Measurements from ENCODE around the gene TNFSF15. TPM values are rescaled to one million over a fixed set of nuclear protein-coding genes. Genes with fewer than 3 reads are reported as not detected.

Gene TNFSF15
- total RNA-seq, 1 donor from 2014 or later = 0.56 TPM

DNA sequence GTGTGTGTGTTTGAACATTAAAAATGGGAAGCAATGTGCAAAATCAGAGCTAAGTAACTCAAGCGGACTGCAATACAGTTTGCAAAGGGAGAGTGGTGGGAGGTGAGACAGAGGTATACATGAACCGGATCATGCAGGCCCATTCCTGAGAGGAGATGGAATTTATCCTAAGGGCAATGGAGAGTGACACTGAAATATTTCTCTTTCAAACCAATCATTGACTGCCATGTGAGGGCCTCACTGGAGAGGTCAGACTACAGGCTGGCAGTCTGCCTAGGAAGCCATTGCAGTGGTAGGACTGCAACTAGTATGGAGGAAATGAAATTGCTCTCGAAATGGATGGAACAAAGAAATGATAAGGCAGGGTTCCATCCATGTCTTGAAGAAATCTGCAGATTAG, 34.8 kb downstream of the TNFSF15 start:
- Mint-ChIP-seq H3K4me3 (ENCODE audit: unreplicated experiment) (no peak overlapping the region), H3K4me1 (ENCODE audit: unreplicated experiment) (peaks cover 2% of the 10 kb centered on the region), H3K36me3 (ENCODE audit: unreplicated experiment) (no peaks in the 10 kb centered on the region), H3K9me3 (ENCODE audit: unreplicated experiment) (no peaks in the 10 kb centered on the region), H3K27me3 (ENCODE audit: unreplicated experiment) (peaks cover 11% of the 10 kb centered on the region), H3K27ac (ENCODE audit: unreplicated experiment) (no peak overlapping the region)
- TF ChIP-seq, protein P1, sequence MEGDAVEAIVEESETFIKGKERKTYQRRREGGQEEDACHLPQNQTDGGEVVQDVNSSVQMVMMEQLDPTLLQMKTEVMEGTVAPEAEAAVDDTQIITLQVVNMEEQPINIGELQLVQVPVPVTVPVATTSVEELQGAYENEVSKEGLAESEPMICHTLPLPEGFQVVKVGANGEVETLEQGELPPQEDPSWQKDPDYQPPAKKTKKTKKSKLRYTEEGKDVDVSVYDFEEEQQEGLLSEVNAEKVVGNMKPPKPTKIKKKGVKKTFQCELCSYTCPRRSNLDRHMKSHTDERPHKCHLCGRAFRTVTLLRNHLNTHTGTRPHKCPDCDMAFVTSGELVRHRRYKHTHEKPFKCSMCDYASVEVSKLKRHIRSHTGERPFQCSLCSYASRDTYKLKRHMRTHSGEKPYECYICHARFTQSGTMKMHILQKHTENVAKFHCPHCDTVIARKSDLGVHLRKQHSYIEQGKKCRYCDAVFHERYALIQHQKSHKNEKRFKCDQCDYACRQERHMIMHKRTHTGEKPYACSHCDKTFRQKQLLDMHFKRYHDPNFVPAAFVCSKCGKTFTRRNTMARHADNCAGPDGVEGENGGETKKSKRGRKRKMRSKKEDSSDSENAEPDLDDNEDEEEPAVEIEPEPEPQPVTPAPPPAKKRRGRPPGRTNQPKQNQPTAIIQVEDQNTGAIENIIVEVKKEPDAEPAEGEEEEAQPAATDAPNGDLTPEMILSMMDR (IDR thresholded peaks at IDR 0.05) = no peak
- DNase-seq (ENCODE audit: extremely low spot score, unreplicated experiment) = no peak

DNA sequence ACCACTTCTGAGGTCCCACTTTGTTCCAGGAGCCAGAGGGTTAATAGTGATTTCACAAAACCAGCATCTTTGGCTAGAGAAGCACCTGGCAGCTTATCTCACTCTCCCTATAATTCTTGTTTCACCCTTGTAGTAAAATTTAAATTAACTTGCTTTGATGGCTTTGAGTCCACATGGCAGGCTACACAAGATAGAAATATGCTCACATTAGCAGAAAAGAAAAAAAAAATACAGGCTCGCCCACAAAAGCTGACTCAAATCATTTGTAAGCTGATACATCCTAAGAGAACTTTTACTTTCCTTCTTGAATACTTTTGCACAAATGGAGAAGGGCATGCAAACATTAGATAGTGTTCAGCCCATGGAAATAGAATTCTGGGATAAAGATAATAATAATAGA, 36.2 kb downstream of the TNFSF15 start:
- Mint-ChIP-seq H3K4me3 (ENCODE audit: unreplicated experiment) (no peak overlapping the region), H3K27me3 (ENCODE audit: unreplicated experiment) (peaks cover 19% of the 10 kb centered on the region), H3K9me3 (ENCODE audit: unreplicated experiment) (no peaks in the 10 kb centered on the region), H3K4me1 (ENCODE audit: unreplicated experiment) (peaks cover 2% of the 10 kb centered on the region), H3K36me3 (ENCODE audit: unreplicated experiment) (peaks cover 4% of the 10 kb centered on the region), H3K27ac (ENCODE audit: unreplicated experiment) (no peak overlapping the region)
- TF ChIP-seq, protein P1 (IDR thresholded peaks at IDR 0.05) = no peak
- no peak for DNase-seq (ENCODE audit: extremely low spot score, unreplicated experiment)

GRCh38 chr9:114763220-114763619, 42.6 kb downstream of the TNFSF15 start:
- Mint-ChIP-seq H3K27me3 (ENCODE audit: unreplicated experiment) (peaks cover 34% of the 10 kb centered on the region), H3K4me3 (ENCODE audit: unreplicated experiment) (no peak overlapping the region), H3K27ac (ENCODE audit: unreplicated experiment) (no peak overlapping the region), H3K4me1 (ENCODE audit: unreplicated experiment) (no peaks in the 10 kb centered on the region), H3K9me3 (ENCODE audit: unreplicated experiment) (peaks cover 4% of the 10 kb centered on the region), H3K36me3 (ENCODE audit: unreplicated experiment) (peaks cover 4% of the 10 kb centered on the region)
- no peak for DNase-seq (ENCODE audit: extremely low spot score, unreplicated experiment)
- TF ChIP-seq, protein P1 (IDR thresholded peaks at IDR 0.05) = no peak

GRCh38 chr9:114761523-114761922, 44.3 kb downstream of the TNFSF15 start:
- TF ChIP-seq, protein P1 (IDR thresholded peaks at IDR 0.05) = no peak
- Mint-ChIP-seq H3K9me3 (ENCODE audit: unreplicated experiment) (peaks cover 4% of the 10 kb centered on the region), H3K27me3 (ENCODE audit: unreplicated experiment) (peaks cover 31% of the 10 kb centered on the region), H3K4me3 (ENCODE audit: unreplicated experiment) (no peak overlapping the region), H3K4me1 (ENCODE audit: unreplicated experiment) (peaks cover 8% of the 10 kb centered on the region), H3K27ac (ENCODE audit: unreplicated experiment) (no peak overlapping the region), H3K36me3 (ENCODE audit: unreplicated experiment) (peaks cover 4% of the 10 kb centered on the region)
- no peak for DNase-seq (ENCODE audit: extremely low spot score, unreplicated experiment)

- TF ChIP-seq, protein P1 (IDR thresholded peaks at IDR 0.05) = no peak
- DNase-seq (ENCODE audit: extremely low spot score, unreplicated experiment) = no peak
- Mint-ChIP-seq H3K36me3 (ENCODE audit: unreplicated experiment) (no peaks in the 10 kb centered on the region), H3K9me3 (ENCODE audit: unreplicated experiment) (peaks cover 4% of the 10 kb centered on the region), H3K4me3 (ENCODE audit: unreplicated experiment) (no peak overlapping the region), H3K27ac (ENCODE audit: unreplicated experiment) (no peak overlapping the region), H3K27me3 (ENCODE audit: unreplicated experiment) (peaks cover 18% of the 10 kb centered on the region), H3K4me1 (ENCODE audit: unreplicated experiment) (peaks cover 8% of the 10 kb centered on the region)
Measured at GRCh38 chr9:114759512-114760341, 46.1 kb downstream of the TNFSF15 start.
